GM13976 (cell line): ENCODE measurements around the gene ENO2.
"Not testable (repeated sequence)": the region's sequence is repeated elsewhere in the genome, so short reads cannot be mapped to it uniquely, and the experiment has no call there.

Source experiments
- DNase-seq: peaks from one replicate; pipeline ENCODE4 v3.0.0; 2012; ENCODE audit warnings: low spot score
- in situ Hi-C: fragments of 300-500 bp; cut with MboI; formaldehyde crosslinking; loops from one replicate; pipeline ENCODE4 v1.12.0; 2022; ENCODE audit warnings: low sequenced_read_pairs, mixed read lengths, inconsistent platforms; ENCODE audit not compliant: unreplicated experiment
- TF ChIP-seq, protein P1 (sequence below): IDR thresholded peaks from 2 replicates; pipeline ENCODE4 v1.5.1; 2012; ENCODE audit warnings: borderline replicate concordance, mild to moderate bottlenecking; ENCODE audit not compliant: insufficient read depth; ENCODE audit errors: extremely low read depth, missing control alignments, control extremely low read depth

The ENO2 gene

DNA sequence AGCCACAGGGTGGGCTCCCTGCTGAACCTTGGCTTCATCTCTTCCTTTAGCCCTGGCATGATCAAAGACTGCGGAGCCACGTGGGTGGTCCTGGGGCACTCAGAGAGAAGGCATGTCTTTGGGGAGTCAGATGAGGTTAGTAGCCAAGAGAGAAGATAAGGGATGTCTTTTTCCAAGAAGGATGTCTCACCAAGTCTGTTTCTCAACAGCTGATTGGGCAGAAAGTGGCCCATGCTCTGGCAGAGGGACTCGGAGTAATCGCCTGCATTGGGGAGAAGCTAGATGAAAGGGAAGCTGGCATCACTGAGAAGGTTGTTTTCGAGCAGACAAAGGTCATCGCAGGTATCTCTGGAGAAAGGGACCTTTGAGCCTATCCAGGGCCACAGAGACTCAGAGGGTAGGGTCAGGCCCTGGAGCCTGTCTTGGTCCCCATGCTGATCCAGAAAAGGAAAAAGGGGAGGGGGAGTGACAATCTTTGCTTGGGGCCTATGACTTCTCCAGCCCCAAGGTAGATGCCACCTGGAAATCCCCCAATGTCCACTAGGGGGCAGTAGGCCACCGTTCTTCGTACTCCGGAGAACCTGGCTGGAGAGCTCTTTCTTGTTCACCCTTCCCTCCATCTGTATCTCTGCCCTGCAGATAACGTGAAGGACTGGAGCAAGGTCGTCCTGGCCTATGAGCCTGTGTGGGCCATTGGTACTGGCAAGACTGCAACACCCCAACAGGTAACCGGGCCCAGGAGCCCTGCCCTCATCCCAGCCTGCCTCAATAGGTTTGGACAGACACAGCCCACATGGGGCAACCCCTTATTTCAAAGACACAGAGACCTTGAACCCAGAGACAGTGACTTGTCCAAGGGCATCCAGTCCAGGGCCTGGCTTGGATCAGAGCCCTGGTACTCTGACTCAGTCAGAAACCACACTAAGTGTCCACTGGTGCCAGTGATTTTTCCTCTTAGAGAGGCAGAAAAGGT, 45.0 kb upstream of the ENO2 start:
- peak; percentile 75 for DNase-seq
- in situ Hi-C loops = no loop called here
- TF ChIP-seq, protein P1, sequence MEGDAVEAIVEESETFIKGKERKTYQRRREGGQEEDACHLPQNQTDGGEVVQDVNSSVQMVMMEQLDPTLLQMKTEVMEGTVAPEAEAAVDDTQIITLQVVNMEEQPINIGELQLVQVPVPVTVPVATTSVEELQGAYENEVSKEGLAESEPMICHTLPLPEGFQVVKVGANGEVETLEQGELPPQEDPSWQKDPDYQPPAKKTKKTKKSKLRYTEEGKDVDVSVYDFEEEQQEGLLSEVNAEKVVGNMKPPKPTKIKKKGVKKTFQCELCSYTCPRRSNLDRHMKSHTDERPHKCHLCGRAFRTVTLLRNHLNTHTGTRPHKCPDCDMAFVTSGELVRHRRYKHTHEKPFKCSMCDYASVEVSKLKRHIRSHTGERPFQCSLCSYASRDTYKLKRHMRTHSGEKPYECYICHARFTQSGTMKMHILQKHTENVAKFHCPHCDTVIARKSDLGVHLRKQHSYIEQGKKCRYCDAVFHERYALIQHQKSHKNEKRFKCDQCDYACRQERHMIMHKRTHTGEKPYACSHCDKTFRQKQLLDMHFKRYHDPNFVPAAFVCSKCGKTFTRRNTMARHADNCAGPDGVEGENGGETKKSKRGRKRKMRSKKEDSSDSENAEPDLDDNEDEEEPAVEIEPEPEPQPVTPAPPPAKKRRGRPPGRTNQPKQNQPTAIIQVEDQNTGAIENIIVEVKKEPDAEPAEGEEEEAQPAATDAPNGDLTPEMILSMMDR = peak; percentile 80

DNA sequence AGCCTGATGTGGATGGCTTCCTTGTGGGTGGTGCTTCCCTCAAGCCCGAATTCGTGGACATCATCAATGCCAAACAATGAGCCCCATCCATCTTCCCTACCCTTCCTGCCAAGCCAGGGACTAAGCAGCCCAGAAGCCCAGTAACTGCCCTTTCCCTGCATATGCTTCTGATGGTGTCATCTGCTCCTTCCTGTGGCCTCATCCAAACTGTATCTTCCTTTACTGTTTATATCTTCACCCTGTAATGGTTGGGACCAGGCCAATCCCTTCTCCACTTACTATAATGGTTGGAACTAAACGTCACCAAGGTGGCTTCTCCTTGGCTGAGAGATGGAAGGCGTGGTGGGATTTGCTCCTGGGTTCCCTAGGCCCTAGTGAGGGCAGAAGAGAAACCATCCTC, 44.1 kb upstream of the ENO2 start:
- DNase-seq, in situ Hi-C loops: not testable (repeated sequence)

DNA sequence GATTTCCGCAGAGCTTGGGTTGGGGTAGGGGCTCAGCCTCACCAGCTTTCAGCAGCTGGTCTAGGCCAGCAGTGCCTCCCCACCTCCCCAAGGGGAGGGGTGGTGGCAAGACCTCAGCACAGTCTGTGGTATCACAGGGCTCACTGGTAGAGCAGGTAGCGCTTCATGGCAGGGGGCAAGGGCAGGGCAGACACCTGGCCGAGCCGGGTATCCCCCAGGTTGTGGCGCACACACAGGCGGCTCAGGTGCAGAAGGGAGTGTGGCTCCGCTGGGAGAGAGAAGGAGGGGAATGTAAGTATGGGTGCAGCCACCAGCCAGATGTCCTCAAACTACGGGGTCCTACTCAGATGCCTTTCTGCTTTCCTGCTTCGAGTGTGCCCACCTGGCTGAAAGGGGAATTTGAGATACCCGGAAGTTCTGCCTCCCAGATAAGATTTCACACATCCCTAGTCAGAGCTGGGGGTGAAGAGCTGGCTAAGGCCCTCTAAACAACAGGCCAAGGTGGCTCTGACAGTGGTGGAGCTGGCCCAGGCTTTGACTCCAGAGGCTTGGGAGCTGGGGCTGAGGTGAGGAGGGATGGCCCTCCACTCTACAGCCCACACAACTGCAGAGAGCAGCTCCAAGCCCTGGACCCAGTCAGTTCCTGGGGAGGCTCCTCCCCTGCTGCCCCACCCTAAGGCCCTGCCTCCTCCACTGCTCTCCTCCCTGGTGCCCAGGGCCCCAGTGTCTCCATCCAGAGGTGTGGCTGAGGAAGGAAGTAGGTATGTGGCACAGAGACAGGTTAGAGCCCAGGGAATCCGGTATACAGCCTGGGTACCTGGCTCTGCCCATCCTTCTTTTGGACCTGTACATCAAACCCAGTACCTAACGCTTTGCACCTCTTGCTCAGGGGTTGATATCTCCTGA, 43.1 kb upstream of the ENO2 start:
- DNase-seq = peak; percentile 60
- TF ChIP-seq, protein P1 = no peak
- in situ Hi-C loops = no loop called here

DNA sequence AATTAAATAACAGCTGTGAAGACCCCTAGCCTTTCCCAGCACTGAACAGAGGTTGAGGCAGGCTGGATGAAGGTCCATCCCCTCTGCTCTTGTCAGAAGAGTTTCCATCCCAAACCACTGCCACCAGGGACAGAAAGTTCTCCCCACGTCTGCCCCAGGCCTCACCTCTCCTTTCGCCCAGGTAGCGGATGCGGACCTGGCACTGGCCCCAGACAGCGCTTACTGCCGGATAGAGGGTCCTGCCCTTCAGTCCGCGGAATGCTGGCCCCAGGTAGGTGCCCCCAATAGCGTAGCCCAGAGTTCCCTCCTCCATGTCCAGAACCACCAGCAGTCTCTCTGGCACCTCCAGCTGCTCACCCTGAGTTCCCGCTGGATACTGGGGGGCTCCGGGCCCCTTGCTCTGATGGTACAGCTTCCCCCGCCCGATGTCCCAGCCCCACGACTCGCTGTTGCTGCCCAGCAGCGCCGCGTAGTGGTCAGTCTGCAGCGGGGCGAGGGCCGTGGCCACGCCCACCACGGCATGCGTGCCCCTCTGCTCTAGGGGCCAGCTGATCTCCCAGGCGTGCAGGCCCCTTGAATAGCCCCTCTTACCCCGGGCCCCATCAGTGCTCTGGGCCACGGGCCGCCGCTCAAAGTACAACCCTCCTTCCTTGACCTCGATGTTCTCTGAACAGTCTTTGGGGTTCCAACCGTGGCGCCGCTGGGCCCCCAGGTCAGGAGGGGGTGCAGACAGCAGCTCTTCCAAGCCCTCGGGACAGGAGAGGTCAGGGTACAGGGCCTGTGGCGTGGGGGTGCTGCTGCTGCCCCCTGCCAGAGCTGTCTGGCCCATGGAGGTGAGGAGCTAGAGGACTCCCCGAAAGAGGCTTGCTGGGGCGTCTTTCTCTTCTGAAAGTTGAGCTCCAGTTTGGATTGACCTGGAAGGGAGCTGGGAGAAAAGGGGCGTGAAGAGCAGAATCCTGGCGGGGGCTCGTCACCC, 42.0 kb upstream of the ENO2 start:
- peak; percentile 90 for DNase-seq
- TF ChIP-seq, protein P1 = peak; percentile 100
- in situ Hi-C loops = no loop called here

DNA sequence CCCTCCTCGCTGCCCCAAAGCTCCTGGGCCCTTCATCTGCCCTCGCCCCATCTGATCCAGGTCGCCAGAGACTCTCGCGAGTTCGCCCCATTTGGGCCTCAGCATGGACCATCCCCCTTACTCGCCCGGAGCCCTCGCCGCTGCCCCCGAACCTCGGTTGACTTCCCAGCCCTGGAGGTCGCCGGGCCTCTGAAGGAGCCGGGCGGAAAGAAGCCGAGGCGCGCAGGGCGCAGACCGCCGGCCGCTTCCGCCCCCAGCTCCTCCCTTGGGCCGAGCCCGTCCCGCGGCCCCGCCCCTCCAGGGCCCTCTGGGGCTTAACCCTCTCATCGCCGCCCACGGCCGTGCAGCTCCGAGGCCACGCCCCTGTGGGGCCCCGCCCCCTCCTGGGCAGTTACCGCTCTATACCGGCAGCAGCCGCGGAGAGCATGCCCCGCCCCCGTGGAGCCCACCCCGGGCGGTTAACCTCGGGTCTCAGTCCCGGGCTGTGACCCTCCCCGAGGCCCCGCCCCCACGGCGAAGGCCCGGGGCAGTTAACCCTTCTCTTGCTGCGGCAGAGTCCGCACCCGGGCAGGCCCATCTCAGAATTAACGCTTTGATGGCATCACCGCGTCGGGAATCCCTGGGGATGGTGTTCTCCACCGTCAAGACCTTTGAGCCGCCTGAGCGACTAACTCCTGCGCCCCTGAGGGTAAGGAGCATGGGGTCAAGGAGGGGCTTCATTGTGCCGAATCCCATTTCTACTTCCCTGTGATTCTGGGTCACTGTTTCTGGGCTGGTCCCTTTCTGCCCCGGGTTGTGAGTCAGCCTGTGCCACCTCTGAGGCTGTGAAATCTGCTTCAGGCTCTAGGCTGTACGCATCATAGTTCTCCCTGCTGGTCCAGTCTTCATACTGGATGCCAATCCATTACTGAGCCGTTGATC, 41.0 kb upstream of the ENO2 start, which contains the start of gene SPSB2:
Gene SPSB2 (minus strand): TSS at position 210 of the 921 bp plus-strand sequence. CDS start 402 bp downstream, outside the sequence.
- TF ChIP-seq, protein P1 = no peak
- DNase-seq = peak; percentile 99
- in situ Hi-C loops = no loop called here

DNA sequence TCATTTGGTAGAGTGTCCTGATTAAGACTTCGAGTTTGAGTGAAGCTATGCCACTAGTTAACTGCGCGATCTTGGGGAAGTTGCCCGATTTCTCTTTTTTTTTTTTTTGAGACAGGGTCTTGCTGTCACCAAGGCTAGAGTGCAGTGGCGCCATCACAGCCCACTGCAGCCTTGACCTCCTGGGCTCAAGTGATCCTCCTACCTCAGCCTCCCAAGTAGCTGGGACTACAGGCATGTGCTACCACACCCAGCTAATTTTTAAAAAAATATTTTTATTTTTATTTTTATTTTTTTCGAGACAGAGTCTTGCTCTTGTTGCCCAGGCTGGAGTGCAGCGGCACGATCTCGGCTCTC, 40.4 kb upstream of the ENO2 start:
- in situ Hi-C loops, DNase-seq: not testable (repeated sequence)

DNA sequence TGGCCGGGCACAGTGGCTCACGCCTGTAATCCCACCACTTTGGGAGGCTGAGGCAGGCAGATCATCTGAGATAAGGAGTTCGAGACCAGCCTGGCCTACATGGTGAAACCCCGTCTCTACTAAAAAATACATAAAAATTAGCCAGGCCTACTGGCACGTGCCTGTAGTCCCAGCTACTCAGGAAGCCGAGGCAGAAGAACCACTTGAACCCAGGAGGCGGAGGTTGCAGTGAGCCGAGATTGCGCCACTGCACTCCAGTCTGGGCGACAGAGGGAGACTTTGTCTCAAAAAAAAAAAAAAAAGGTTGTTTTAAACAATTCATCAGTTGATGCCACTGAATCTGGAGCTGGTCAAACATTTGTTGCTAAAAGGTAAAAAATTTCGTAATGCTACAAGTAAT, 34.6 kb upstream of the ENO2 start:
- in situ Hi-C loops, DNase-seq: not testable (repeated sequence)
